ENCODE data around the gene C2orf66. TPM values are rescaled to one million over a fixed set of nuclear protein-coding genes. Genes with fewer than 3 reads are reported as not detected.

C2orf66 gene
- total RNA-seq (0.07 TPM in 1 of 2 replicates, not detected in the other), polyA plus RNA-seq (0.47 TPM in 1 of 2 replicates, not detected in the other)

GRCh38 chr2:196809260-196809659 lies at the start of gene C2orf66:
Gene C2orf66 (minus strand): TSS chr2:196809355. CDS start chr2:196809336, 19 bp downstream.
- Histone ChIP-seq H3K36me3 (replicated peaks; ENCODE audit: insufficient read depth, low read depth) (no peaks in the 10 kb centered on the region), H3K9me3 (ENCODE audit: low read depth) (no peaks in the 10 kb centered on the region), H3K27me3 (peaks cover 10% of the 10 kb centered on the region), H3K4me3 (no peak within 1 kb of the TSS), H3K4me1 (ENCODE audit: insufficient read depth) (no peaks in the 10 kb centered on the region), H3K9me2 (replicated peaks; ENCODE audit: insufficient read depth) (no peaks in the 10 kb centered on the region), H3K27ac (no peak within 1 kb of the TSS), H3K4me2 (no peak within 1 kb of the TSS), H4K20me1 (ENCODE audit: insufficient read depth, poor library complexity, severe bottlenecking) (no peaks in the 10 kb centered on the region), H3K79me2 (no peaks in the 10 kb centered on the region), H2AFZ (no peak within 1 kb of the TSS)
- no peak for DNase-seq (ENCODE audit: low spot score)
- TF ChIP-seq CTCF (IDR thresholded peaks at IDR 0.05; ENCODE audit: poor library complexity) (no peak), EZH2phosphoT487 (IDR thresholded peaks at IDR 0.05; ENCODE audit: low read depth, severe bottlenecking, unreplicated experiment) (no peak), EZH2 (IDR thresholded peaks at IDR 0.05; ENCODE audit: borderline replicate concordance) (no peak)
- 77% methylated on average over 1 of the region's 1 CpG for WGBS (ENCODE audit: low lambda C conversion rate, missing lambda C conversion rate)

- Histone ChIP-seq H3K9me3 (ENCODE audit: low read depth) (no peaks in the 10 kb centered on the region), H3K4me2 (no peak overlapping the region), H3K36me3 (replicated peaks; ENCODE audit: insufficient read depth, low read depth) (no peaks in the 10 kb centered on the region), H3K27me3 (no peaks in the 10 kb centered on the region), H4K20me1 (ENCODE audit: insufficient read depth, poor library complexity, severe bottlenecking) (no peaks in the 10 kb centered on the region), H3K27ac (no peak overlapping the region), H3K79me2 (no peaks in the 10 kb centered on the region), H3K9me2 (replicated peaks; ENCODE audit: insufficient read depth) (no peaks in the 10 kb centered on the region), H3K4me1 (ENCODE audit: insufficient read depth) (no peaks in the 10 kb centered on the region), H3K4me3 (no peak overlapping the region), H2AFZ (no peak overlapping the region)
- 75% methylated on average over 1 of the region's 1 CpG for WGBS (ENCODE audit: low lambda C conversion rate, missing lambda C conversion rate)
- TF ChIP-seq CTCF (IDR thresholded peaks at IDR 0.05; ENCODE audit: poor library complexity) (no peak), EZH2phosphoT487 (IDR thresholded peaks at IDR 0.05; ENCODE audit: low read depth, severe bottlenecking, unreplicated experiment) (no peak), EZH2 (IDR thresholded peaks at IDR 0.05; ENCODE audit: borderline replicate concordance) (no peak)
- DNase-seq (ENCODE audit: low spot score), result no peak
Observed at GRCh38 chr2:196854629-196855028, 45.5 kb upstream of the C2orf66 start.

- Histone ChIP-seq H4K20me1 (ENCODE audit: insufficient read depth, poor library complexity, severe bottlenecking) (no peaks in the 10 kb centered on the region), H3K27me3 (no peaks in the 10 kb centered on the region), H3K4me3 (no peak overlapping the region), H3K36me3 (replicated peaks; ENCODE audit: insufficient read depth, low read depth) (no peaks in the 10 kb centered on the region), H3K4me2 (no peak overlapping the region), H2AFZ (no peak overlapping the region), H3K27ac (no peak overlapping the region), H3K9me2 (replicated peaks; ENCODE audit: insufficient read depth) (no peaks in the 10 kb centered on the region), H3K9me3 (ENCODE audit: low read depth) (no peaks in the 10 kb centered on the region), H3K79me2 (no peaks in the 10 kb centered on the region), H3K4me1 (ENCODE audit: insufficient read depth) (no peaks in the 10 kb centered on the region)
- TF ChIP-seq EZH2phosphoT487 (IDR thresholded peaks at IDR 0.05; ENCODE audit: low read depth, severe bottlenecking, unreplicated experiment), result peak; percentile 86
- TF ChIP-seq CTCF (IDR thresholded peaks at IDR 0.05; ENCODE audit: poor library complexity), result no peak
- no peak for DNase-seq (ENCODE audit: low spot score)
- WGBS (ENCODE audit: low lambda C conversion rate, missing lambda C conversion rate), result 43% methylated on average over 4 of the region's 4 CpGs
Observed at GRCh38 chr2:196853301-196854087, 44.3 kb upstream of the C2orf66 start.

All from hepatocyte (in vitro differentiated cells).